NK-92 treated with Interleukin-12 subunit alpha and Interleukin-12 subunit beta, amount 100 ng/mL, for 24 hours (cell line): Measurements from ENCODE around the gene VPS39.

Experiments
- DNase-seq: peaks from one replicate; lab custom pipeline; 2025; lab: John Stamatoyannopoulos, UW

The VPS39 gene

DNA sequence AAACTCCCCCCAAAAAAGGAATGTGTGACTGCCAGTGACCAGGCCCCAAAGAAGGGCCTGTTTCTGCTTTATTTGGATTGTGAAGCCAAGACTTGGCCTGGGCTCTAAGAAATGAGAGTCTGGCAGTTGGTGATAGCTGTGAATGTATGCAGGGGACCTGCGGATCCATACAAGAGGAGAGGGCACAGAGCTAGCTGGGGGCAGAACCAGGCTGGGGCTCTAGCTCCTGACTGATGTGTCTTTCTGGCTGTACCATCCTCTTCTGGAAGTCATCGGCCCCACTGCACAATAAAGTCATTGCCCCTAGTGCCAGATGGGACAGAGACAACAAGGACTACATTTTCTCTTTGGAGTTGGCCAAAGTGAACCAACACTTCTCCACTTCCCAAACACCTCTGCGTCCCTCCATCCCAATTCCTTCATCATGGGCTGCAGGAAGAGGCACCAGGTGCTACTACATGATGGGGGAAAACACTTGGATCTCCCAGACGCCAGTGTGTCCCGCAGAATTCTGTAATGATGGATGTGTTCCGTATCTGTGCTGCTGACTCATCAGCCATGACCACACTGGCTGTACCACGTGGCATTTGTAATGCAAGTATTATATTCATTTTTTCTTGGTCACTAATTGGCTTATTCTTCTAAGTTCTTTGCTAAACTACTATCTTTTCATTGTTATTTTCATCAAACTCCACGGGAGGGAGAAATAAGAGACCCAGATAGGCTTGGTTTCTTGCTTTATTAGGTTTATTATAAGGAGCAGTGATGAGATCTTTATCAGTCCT is 49.9 kb downstream of the VPS39 start:
- no peak for DNase-seq

DNA sequence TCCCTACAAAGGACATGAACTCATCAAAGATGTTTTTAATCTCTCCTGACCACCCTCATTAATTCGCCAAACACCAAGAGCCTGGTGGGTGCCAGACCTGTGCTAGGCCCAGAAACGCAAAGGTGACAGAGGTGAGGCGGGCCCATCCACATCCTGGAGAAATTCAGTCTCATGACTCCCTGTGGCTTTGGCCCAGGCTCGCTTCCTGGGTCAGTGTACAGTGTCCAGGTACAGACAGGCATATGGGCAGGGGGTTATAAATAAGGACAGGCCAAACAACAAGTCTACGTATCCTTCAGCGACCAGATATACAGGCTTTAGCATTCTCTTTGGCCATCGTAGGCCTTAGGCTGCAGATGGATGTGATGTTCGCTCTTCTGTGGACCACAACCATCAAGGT is 50.7 kb downstream of the VPS39 start:
- DNase-seq, result no peak

DNA sequence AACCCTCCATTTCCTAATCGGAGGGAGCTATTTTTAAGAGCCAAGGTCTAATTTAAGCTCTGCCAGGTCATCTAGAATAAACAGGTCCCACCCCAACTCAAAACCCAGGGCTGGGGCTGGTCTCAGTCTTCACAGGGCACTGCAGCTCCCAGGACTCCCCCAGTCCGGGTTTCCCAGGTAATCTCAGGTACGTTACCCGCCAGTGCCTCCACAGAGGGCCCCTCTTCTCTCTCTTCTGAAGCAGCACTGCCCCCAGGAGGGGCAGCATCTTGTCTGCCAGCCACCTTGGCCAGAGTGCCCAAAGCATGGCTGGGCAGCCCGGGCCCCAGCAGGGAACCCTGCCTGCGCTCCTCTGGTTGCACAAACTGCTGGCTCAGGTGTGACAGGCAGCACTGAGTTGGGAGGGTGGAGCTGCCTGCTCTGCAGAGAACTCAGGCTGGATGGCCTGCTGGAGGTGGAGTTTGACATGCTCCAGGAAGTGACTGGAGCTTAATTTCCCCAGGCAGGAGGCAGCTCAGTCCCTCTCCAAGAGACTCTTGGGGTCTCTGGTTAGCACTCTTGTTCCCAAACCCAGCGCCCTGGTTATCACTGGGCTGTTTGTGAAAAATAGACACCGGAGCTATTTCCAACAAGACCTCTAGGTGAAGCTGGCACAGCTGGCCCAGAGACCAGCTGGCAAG is 51.7 kb downstream of the VPS39 start, which contains the start of gene PLA2G4F:
Gene PLA2G4F, minus strand, starts transcription at position 394 of the 680 bp plus-strand sequence. Its CDS starts 87 bp downstream, at position 307.
- no peak for DNase-seq

DNA sequence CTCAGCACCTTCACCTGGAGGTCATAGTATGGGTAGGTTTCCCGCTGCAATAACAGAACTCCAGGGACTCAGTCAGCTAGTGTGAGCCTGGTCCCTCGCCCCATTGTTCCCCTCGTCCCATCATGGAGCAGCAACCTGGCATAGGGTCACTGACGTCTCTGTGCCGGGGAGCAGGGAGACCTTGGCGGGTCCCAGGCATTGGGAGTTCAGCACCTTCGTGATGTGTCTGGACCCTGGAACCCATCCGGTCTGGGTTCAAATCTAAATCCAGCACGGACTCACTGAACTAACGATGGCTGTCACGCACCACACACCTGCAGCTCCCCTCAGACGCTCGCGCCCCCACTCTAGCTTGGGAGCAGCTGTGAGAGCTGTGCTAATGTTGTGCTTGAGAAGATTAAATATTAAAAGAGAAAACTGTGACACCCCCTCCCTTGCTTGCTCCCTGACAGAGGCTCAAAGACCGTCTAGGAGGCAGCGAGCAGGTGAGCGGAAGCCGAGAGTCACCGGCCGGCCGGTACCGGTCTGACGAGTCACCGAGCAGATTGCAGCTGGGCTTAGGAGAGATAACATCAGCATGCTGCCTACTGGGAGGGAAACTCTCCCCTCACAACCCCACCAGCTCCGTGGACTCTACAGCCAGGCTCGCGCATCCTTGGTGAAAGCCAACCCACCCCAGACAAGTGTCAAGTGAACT is 52.4 kb downstream of the VPS39 start:
- DNase-seq, result no peak

DNA sequence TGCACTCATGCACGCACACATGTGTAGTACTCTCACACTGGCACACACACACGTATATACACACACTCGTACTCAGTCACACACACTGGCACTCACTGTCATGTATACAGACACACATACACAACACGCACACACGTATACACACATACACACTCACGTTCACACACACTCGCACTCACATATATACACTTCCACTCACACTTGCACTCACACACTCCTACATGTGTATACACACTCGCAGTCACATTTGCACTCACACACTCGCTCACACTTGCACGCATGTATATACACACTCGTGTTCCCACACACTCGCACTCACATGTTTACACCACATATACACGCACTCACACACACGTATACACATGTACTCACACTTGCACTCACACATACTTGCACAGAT is 53.1 kb downstream of the VPS39 start:
- DNase-seq, result no peak

DNA sequence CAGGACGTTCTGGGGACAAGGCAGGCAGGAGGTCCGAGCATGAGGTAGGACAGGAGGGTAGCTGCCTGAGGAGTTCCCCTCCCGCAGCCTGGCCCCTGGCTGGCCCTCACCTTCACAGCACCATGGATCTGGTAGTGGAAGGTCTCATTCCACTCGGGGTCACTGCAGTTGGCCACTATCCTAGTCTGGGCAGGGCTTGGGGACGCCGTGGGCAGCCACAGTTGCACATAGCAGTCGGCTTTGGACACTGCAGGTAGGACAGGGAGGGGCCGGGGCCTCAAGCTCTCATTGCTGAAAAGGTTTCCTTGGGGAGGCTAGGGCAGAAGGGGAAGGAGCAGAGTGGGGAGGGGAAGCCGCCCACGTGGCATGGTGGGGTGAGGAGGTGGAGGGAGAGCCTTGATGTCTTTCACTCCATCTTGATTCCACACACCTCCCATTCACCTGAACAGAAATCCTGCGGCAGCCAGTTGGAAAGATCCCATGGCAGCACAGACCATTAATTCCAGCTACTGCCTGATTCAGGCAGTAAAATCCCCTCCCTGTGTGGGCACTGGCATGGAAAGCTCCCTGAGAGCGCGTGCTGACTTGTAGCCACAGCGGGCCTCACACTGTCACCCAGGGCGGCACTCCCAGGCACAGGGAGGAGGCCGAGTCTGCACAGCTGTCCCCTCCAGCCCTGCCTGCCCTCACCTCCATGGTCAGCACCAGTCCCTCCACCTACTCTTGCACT is 53.7 kb downstream of the VPS39 start:
- DNase-seq, result no peak

DNA sequence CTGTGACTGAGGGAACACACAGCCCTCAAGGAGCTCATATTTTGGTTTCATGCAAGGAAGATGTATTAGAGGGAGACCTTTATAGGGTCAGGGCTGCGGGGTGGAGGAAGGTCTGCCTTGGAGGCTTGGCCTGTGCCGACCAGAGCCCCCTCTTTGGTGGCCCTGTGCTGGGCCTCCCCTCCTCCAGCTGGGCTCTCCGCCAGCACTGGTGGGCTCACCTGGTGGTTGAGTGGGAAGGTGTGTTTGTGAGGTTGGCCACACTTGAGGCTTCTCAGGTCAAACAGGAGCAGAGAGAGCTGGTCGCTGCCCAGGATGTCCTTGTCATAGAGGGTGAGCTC is 54.3 kb downstream of the VPS39 start:
- DNase-seq, result no peak

DNA sequence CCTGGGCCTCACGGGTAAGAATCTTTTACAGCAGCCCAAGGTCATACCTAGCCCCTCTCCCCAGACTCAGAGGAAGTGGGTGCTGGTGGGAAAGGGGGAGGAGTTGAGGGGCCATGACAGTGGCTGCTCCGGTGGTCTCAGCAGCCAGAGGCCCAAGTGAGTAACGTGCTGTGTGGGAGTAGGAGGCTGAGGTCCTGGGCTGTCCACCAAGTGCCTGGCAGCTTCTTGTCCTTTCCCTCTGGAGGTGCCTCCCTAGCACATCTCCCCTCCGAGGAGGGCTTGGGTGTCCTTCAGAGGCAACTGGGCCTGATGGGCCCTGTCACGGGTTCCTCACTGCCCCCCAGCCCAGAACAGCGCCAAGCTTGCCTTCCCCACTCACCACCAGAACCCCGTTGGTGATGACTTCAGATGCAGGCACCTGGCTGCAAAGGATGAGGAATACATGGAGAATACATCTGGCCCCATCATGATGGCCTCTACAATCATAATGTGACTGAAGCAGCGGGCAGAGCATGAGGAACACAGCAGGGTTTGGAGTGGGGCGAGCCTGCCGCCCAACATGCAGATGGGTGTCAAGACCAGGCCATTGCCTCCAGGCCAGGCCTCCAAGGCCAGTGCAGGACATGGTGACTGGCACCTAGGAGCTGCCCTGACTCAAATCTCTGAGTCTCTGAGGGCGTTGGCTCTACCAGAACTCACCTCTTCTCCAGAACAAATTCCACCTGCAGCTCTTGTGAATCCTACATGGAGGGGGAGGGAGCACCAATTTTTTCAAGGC is 55.0 kb downstream of the VPS39 start:
- no peak for DNase-seq

DNA sequence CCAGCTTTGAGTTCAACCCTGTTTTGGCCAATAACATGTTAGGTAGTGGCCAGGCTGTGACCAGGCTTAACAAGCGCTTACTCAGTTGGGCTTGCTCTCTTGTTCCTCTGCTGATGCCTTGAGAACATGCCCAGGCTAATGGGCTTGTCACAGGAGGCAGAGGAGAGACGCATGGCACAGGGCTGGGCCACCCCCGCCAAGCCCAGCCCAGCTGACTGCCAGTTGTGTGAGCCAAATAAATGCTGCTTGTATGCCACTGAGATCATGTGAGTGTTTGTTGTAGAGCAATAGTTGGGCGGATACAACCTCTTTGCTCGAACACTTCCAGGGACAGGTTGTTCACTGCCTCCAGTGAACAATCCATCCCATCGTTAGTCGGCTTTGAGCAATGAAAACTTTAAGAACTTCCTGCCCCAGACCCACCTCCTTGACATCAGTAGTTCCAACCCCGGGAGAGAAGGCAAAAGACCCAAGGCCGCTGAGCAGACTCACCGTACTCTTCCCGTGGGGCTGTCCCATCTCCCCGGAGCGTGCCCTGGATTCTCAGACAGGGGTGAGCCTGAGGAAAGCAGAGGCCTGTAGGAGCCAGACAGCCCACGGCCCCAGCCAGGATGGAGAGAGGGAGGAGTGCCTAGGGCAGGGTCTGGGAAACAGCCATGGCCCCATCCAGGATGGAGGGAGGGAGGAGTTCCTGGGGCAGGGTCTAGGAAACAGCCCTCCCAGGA is 55.7 kb downstream of the VPS39 start:
- no peak for DNase-seq

DNA sequence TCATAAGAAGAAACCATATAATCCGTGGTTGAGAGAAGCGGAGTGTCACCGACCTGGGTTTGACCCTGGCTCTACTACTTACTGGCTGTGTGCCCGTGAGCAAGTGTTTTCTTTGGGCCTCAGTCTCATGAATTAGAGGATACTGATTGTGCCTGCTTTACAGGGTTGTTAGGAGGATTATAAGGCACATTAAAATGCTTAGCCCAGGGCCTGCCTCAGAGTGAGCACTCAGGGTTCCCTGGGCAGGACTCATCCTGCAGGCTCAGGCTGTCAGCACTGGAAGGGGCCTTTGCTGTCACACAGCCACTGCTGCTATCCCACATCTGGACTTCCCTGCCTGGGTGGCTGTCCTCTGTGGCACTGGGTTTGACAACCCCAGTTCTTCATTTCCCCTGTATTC is 56.4 kb downstream of the VPS39 start:
- DNase-seq, result no peak

DNA sequence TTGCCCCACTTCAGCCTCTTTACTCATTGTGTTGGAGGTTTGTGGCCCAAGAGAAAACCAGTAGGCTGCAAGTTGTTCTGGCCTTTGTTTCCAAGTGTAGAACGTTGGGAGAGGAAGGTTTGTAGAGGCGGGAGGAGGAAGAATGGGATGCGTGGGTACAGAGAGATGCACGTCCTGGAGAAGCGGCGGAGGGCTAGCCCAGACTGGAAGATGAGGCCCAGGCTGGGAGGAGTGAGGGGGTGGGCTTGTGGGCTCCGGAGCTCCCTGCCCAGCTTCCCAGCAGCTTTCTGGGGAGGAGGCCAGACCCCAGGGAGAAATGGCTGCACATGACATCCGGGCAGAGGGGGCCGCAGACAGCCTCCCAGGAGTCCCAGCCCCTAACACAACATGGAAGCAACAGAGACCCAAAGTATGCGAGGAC is 57.0 kb downstream of the VPS39 start:
- no peak for DNase-seq

DNA sequence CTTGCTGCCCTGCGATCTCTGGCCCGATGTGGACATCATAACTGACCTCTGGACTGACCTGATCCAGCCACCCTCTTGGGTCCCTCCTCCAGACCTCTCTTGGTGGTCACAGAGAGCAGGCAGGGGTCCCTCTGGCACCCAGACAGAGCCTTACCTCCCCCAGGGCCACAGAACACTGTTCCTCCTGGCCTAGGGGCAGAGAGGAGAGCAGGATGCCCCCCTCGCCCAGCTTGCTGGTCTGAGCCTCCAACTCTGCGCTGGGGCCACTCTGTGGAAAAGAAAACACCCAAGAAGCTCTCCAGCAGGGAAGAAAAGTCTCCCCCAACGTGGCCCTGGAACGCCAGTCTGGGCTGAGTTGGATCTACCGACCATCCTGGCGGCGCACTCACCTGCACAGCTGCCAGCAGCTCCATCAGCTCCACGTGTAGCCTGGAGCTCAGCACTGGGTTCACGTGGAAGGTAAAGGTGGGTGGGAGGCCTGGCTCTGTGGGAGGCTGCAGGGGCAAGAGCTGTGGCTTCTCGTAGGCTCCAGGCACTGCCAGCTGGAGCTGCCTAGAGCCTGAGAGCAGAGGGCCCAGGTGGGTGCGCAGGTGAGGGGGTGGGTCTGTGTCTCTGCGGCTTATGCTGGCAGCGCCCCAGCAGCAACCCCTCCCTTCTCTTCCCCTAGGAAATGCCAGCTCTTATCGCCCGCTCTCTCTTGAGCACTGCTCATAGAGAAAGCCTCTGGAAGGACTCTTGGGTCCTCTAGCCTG is 57.7 kb downstream of the VPS39 start:
- DNase-seq, result no peak

DNA sequence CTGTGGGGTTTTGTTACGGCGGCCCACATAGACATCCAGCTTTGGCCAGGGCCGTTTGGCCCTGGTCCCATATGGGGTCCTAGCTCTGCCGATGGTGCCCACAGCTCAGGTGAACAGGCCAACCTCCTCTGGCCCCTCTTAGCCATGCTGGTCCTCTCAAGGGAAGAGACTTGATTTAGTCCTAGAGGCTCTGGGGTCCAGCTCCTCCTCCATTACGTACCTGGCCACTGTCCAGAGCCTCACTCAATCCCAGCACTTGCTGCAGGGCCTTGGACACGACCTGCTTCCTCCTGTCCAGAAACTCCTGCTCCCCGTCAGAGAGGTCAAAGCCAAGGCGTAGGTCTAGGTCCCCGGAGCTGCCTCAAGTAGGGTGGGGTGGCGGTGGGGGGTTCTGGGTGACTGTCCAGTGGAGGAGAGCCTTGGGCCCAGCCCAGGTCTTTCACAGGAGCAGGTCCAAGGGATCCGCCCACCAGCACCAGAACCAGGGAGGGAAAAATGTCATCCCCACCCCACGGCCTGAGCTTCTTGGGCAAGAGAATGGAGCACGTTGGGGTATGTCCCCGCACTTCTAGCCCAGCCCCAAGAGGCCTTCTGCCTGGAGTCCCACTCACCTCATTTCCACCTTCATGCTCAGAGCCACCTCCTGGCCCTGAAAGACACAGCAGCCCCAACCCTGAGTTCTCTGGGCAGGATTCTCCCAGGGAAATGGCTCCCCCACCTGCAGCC is 58.4 kb downstream of the VPS39 start:
- DNase-seq, result no peak

DNA sequence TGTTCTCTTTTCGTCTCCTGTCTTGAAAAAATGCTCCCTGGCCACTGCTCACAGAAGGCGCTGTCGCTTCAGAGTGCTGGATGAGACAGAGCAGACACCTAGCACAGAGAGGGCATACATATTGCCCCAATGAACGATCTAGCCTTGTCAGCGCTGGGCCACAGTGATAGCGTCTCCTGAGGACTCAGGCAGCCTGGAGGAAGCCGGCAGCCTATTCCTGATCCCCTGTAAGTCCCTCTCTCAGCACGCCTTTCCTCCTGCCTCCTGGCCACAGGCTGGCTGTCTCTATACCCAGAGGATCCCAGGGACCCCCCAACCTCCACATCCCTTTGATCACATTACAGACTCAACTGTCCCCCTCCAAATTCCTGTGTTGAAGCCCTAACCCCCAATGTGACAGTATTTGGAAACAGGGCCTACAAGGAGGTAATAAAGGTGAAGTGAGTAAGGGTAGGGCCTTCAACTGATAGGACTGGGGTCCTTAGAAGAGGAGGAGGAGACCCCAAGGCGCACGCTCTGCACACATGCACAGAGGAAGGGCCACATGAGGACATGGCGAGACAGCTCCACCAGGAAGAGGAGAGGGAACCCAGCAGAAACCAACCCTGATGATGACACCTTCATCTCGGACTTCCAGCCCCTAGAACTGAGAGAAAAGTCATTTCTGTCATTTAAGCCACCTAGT is 59.2 kb downstream of the VPS39 start:
- no peak for DNase-seq

DNA sequence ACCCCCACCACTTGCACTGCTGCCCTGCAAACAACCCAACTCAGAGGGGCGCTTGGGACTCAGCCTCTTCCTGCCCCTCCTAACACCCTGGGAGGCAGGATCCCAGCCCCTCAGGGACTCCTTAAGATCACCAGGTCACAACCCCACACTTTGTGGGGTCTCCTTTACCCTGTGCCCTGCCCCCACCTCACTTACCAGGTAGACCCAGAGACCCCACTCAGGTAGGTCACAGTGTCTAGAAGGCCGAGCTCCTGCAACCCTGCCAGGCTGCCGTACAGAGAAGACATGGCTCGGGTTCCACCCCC is 60.7 kb downstream of the VPS39 start:
- DNase-seq, result no peak

DNA sequence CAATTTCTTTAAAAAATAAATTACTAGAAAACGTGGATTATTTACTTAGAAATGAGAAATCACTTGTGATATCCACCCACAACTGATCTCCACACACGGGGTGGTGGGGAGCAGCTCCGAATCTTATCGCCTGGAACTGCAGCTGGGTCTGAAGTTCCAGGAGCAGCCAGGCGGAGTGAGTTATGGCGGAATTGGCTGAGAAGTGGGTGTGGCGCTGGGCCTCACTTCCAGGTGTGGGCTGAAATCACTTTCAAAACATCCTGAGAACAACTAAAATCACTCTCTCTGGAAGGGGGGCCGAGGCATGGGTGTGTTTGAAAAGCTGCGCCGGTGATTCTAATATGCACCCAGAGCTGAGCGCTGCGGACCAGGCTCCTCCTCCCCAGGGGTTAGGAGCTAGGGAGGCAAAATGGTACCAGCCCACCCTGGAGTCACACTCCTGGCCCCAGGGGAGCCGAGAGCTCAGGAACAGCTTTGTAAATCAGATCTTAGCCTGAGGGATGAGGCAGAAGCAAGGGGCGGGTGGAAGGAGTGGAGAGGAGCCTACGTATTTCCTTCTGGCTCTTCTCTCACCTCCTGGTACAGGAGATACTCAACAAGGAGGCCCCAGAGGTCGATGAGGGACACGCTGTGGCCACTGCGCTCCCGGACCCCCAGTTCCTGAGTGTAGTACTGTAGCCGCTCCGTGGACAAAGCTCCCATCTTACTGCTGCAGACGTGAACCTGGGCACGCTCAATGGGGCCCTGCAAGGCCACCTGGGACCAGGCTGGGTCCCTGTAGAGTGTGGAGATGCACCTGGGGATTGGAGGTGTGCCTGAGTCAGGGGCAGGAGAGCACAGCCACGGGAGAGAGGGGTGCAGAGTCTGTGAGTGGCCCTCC is 61.3 kb downstream of the VPS39 start:
- no peak for DNase-seq

DNA sequence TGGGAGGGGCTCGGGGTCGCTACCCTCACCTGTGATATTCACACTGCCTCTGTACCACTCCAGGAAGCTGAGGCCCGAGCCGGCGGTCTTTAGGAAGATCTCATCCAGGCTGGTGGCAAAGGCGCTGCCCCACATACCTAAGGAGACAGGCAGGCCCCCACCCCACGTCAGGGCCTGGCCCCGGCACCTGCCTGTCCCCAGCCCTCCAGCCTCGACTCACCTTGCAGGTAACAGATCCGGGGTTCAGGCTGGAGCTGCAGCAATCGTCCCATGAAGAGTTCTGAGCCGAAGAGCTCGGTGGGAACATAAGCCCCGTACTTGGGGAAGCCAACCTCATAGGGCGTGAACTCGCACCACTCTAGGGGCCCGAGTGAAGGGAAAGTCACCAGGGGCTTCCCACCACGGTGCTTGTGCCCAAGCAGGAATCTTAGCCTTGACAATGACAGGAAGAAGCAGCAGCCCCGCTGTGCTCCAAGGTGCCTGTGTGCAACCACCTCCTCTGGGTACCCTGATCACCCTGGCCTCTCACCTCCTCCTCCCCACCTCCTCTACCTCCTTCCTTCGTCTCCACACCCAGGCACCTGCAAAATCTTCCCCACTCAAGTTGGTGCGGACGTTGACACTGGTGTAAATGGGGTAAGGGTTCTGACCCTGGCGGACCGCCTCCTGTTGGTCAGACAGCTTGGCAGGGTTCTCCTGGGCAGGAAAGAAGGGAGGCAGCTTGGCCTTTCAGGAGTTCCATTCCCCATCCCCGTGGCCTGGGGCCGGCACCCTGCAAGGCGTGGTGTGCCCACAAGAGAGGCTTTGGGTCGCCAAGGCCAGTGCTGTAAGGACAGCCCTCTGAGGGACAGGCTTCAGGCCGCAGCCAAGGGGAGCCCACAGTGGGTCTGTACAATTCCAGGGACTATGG is 62.3 kb downstream of the VPS39 start:
- DNase-seq, result no peak
